TTC549 (cell line): ENCODE measurements around the gene GATA1.
A peak's percentile ranks its signal among the peaks of the same experiment; 100 is the strongest.

Experiments
- FAIRE-seq: peaks from 2 replicates; lab custom pipeline; 2012; peaks lifted over from hg19 to GRCh38; lab: Jason Lieb, UNC

The GATA1 gene

GRCh38 chrX:48786341-48786800 lies at the start of gene GATA1:
Gene GATA1 (plus strand): TSS chrX:48786590. CDS start chrX:48791110, 4,520 bp downstream.
- FAIRE-seq: no peak

DNA sequence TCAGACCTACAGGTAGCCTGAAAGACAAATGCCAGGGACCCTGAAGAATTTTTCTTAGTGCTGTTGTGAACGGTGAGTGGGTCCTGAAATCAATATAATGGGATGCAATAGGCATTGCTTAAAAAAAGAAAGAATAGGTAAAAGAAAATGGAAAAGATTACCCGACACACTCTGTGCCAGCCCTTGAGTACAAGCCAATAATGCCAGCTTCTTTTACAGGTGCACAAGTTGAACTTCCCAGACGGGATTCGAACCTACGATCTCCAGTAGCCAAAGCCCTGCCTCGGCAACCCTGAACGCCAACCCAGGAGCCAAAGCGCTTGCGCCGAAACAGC lies 49.5 kb upstream of the GATA1 start:
- no peak for FAIRE-seq

- FAIRE-seq: peak; percentile 65
Measured at GRCh38 chrX:48737213-48737938, 49.0 kb upstream of the GATA1 start.

GRCh38 chrX:48737940-48738339 lies 48.5 kb upstream of the GATA1 start:
- no peak for FAIRE-seq

GRCh38 chrX:48741834-48742233 lies 44.6 kb upstream of the GATA1 start:
- no peak for FAIRE-seq

DNA sequence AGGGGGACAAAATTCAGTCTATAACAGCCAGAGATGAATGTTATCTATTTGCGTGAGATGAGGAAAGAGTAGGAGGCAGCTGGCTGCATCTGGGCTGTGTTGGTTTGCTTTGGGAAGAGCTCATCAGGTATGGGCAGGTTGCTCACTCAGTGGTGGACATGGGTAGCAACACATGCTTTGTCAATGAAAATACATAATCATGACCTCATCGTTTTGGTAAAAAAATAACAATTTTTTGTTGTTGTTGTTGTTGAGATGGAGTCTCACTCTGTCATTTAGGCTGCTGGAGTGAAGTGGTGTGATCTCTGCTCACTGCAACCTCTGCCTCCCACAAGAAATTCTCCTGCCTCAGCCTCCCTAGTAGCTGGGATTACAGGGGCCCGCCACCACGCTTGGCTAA lies 41.2 kb upstream of the GATA1 start:
- no peak for FAIRE-seq

DNA sequence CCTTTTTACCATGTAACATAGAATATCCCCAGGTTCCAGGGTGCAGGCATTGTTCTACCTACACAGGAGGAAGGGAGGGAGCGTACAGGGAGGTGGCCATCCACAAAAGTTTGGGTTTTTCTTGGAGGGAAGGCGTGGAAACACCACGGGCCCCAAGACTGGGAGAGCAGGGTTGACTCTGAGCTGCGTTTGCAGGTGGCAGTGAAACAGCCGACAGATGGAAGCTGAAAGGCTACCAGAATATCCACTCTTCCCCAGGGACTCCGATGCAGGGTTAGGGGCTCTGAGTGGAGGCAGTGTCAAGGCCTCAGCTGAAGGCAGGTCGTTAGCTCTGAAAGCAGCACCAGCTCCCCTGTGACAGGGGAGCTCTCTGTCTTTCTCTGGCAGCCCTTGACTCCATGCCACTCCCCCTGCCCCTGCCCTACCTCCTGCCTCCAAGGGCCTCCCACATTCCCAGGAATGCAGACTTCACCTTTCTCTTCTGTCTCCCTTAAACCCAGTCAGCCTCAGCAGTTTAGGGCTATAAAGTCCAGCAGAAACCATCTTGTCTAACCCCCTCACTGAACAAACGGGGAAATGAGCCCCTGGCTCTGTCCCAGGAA lies 38.9 kb upstream of the GATA1 start:
- no peak for FAIRE-seq

- no peak for FAIRE-seq
Measured at GRCh38 chrX:48749182-48749581, 37.2 kb upstream of the GATA1 start.

- FAIRE-seq: no peak
Measured at GRCh38 chrX:48751343-48751742, 35.0 kb upstream of the GATA1 start.

DNA sequence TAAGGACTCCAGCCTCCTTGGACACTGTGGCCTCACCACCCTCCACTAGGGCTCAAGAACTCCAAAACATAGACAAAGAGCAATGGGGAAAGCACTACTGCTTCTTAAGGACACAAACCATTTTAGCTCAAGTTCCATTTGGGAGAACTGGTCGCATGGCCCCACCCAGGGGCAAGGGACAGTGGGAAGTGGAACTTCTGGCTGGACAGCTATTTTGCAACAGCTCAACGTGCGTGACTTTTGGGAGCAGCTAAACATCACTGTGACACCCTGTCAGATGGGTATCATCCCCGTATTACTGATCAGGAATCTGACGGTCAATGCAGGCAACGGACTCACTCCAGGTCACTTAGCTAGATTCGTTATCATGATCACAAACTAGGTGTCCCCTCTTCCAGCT lies 33.9 kb upstream of the GATA1 start:
- FAIRE-seq: no peak

DNA sequence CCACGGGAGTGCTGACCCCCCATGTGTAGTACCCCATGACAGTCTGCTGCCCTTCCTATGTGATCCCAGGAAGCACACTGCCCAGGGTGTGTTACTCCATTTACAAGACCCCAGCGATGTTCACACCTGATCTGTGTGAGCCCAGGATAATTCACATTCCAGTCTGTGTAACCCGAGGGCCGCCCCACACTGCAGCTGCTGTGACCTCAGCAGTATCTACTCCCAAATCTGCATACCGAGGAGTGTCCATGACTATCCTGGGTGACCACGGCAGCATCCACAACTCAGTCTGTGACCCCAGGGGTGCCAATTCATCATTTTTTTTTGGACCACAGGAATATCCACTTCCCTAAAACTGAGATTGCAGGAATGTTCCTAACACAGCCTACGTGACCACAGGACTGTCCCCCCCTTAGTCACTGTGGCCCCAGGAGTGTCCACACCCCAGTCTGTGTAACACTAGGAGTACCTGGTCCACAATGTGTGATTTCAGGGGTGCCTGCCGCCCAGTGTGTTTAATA lies 32.6 kb upstream of the GATA1 start:
- no peak for FAIRE-seq

DNA sequence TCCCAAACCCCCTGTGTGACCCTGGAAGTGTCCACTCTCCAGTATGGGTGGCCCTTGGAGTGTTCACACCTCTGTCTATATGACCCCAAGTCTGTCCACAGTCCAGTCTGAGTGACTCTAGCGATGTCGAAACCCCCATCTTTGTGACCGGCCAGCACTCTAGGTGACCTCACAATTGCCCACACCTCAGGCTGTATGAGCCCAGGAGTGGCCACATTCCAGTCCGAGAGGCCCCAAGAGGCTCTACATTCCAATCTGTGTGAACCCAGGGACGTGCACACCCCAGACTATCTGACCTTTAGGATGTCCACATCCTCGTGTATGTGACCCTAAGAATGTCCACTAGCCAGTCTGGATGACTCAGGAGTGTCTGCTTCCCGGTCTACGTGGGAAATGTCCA lies 32.2 kb upstream of the GATA1 start:
- FAIRE-seq: no peak

GRCh38 chrX:48761674-48762471 lies 24.5 kb upstream of the GATA1 start, which contains the start of gene GLOD5:
Gene GLOD5 (plus strand): TSS chrX:48761747. CDS start chrX:48761791, 44 bp downstream.
- no peak for FAIRE-seq

DNA sequence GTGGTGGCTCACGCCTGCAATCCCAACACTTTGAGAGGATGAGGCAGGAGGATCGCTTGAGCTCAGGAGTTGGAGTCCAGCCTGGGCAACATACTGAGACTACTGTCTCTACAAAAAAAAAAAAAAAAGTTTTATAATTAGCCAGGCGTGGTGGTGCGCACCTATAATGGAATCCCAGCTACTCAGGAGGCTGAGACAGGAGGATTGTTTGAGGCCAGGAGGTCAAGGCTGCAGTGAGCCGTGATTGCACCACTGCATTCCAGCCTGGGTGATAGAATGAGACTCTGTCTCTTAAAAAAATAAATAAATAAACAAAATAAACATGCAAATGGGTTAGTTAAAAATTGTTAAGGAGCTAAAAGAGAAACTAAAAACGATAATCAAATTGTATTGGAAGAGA lies 17.2 kb upstream of the GATA1 start:
- no peak for FAIRE-seq

GRCh38 chrX:48770296-48770695 lies 16.1 kb upstream of the GATA1 start:
- FAIRE-seq: no peak

GRCh38 chrX:48772602-48773001 lies 13.8 kb upstream of the GATA1 start:
- no peak for FAIRE-seq

- FAIRE-seq: no peak
Measured at GRCh38 chrX:48776818-48777439, 9.5 kb upstream of the GATA1 start.

DNA sequence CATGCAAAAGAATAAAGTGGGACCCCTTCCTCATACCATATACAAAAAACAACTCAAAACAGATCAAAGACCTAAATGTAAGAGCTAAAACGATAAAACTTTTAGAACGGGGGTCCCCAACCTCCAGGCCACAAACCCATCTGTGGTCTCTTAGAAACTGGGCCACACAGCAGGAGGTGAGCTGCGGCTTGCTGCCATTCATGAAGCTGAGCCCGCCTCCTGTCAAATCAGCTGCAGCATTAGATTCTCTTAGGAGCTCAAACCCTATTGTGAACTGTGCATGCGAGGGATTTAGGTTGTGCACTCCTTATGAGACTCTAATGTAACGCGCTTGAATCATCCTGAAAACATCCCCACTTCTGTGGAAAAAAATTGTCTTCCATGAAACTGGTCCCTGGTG lies 7.0 kb upstream of the GATA1 start:
- FAIRE-seq: no peak

DNA sequence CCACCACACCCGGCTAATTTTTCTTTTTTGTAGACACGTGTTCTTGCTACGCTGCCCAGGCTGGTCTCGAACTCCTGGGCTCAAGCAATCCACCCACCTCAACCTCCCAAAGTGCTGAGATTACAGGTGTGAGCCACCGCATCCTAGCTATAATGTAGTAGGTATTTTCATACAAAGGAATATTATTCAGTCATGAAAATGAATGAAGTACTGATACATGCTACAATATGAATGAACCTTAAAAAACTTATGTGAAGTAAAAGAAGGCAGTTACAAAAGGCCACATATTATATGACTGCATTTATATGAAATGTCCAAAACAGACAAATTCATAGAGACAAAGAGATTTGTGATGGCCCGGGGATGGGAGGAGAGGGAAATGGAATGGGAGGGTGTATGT lies 4.7 kb upstream of the GATA1 start:
- FAIRE-seq: no peak

- FAIRE-seq: no peak
Measured at GRCh38 chrX:48782216-48782615, 4.2 kb upstream of the GATA1 start.

DNA sequence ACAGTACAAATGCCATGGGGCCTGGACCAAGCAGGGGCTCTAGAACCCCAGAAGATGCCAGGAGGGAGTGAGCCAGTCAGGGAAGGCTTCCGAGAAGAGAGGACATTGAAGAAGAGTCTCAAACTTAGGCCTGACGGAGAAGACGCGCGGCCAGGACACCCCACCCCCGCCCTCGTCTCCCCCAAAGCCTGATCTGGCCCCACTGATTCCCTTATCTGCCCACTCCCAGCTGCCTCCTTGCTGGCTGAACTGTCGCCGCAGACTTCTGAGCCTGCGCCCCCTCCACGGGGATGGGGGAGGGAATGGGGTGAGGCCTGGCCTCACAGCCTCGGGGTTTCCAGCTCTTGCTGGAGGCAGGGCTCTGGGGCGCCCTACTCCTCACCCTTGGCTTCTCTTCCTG lies 3.6 kb upstream of the GATA1 start:
- no peak for FAIRE-seq

- FAIRE-seq: no peak
Measured at GRCh38 chrX:48784726-48785125, 1.7 kb upstream of the GATA1 start.

GRCh38 chrX:48785186-48785539 lies 1.2 kb upstream of the GATA1 start:
- no peak for FAIRE-seq
